ENCODE measurements around the gene SCNM1.
"Not testable (repeated sequence)": the region's sequence is repeated elsewhere in the genome, so short reads cannot be mapped to it uniquely, and the experiment has no call there.

The SCNM1 gene

GRCh38 chr1:151184211-151184610 lies 18.3 kb downstream of the SCNM1 start:
- peaks cover 4% of the 10 kb centered on the region for H3K4me1 ChIP-seq (ENCODE audit: control insufficient read depth, insufficient read depth, low read length)
- no peak overlapping the region for H3K9ac ChIP-seq (ENCODE audit: low read length)
- no peak overlapping the region for H3K4me3 ChIP-seq (ENCODE audit: low read length)
- no peaks in the 10 kb centered on the region for H3K27me3 ChIP-seq (ENCODE audit: control insufficient read depth, insufficient read depth, low read length)
- peaks cover 9% of the 10 kb centered on the region for H3K36me3 ChIP-seq (ENCODE audit: control insufficient read depth, insufficient read depth, low read length)
- no peaks in the 10 kb centered on the region for H3K9me3 ChIP-seq (ENCODE audit: control insufficient read depth, low read length)

DNA sequence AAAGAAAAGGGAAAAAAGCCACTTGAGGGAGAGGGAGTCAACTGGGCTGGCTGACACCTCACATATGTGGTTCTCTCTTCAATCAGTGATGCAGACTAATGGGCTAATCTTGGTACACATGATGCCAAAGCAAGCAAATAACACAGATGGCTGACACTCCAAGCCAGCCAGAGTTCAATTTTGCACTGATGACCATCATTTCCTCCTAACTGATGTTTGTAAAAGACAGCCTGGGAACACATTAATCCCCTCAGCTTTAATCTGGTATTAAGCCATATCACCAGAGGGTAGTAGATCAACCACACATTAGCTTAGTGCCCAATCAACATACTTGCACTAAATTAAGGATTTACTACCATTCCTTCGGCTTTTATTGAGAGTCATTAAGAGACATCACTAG lies 21.3 kb downstream of the SCNM1 start:
- no peak overlapping the region for H3K9ac ChIP-seq (ENCODE audit: low read length)
- no peak overlapping the region for H3K4me3 ChIP-seq (ENCODE audit: low read length)

DNA sequence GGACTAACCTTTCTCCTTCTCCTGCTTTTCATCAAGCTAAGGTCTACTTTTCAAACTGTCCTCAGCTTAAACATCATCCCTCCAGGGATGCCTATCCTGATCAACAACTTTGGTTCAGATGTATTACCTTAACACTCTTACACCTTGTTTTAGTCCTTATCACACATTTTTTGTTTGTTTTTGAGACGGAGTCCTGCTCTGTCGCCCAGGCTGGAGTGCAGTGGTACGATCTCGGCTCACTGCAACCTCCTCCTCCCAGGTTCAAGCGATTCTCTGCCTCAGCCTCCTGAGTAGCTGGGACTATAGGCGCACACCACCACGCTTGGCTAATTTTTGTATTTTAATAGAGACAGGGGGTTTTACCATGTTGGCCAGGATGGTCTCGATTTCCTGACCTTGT lies 22.7 kb downstream of the SCNM1 start:
- H3K9me3 ChIP-seq (ENCODE audit: control insufficient read depth, low read length); H3K27me3 ChIP-seq (ENCODE audit: control insufficient read depth, insufficient read depth, low read length); H3K4me3 ChIP-seq (ENCODE audit: low read length); H3K4me1 ChIP-seq (ENCODE audit: control insufficient read depth, insufficient read depth, low read length); H3K36me3 ChIP-seq (ENCODE audit: control insufficient read depth, insufficient read depth, low read length): not testable (repeated sequence)
- H3K9ac ChIP-seq (ENCODE audit: low read length) = peak overlapping the region; percentile 97

More for the DNA sequence above, 21.3 kb downstream of the SCNM1 start:
- H3K4me1 ChIP-seq (ENCODE audit: control insufficient read depth, insufficient read depth, low read length) = peaks cover 6% of the 10 kb centered on the region
- H3K9me3 ChIP-seq (ENCODE audit: control insufficient read depth, low read length) = no peaks in the 10 kb centered on the region
- peaks cover 9% of the 10 kb centered on the region for H3K36me3 ChIP-seq (ENCODE audit: control insufficient read depth, insufficient read depth, low read length)
- H3K27me3 ChIP-seq (ENCODE audit: control insufficient read depth, insufficient read depth, low read length) = no peaks in the 10 kb centered on the region

DNA sequence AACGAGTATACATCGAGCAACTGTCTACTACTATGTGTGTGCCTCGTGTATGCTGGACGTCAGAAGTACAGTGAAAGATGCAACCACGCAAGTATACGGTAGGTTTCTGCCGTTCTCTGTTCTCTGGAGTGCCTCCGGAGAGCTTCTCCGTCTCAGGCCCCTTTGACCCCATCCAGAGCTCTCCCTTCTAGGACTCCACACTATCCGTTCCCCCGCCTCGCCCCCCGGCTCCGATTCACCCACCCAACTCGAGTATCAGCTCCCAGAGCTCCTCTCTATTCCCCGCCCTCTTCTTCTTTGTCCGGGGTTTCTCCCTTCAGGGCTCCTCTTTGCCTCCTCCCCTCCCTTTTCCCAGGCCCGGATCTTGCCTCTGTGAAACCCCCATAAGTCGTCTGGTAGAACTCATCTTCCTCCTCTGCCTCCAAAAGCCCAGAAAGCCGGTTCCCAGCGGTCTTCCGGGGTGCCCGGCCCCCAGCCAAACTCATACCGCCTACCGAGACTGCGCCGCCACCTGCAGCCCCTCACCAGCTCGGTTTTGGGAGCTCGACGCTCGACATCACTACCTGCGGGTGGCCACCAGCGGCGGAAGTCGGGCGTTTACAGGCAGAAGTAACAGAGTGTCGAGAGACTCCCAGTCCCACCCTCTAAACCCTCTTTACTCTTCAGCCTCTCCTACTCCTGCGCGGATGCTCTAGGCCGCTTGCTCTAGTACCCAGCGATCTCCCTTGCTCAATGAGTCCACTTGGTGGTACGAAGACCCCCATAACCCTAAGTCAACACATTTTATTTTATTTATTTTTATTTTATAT lies 23.9 kb downstream of the SCNM1 start, which contains the start of gene VPS72:
TSS of gene VPS72 (minus strand) at position 561 of the 809 bp plus-strand sequence. CDS start at position 485, 76 bp downstream.
- Histone ChIP-seq H3K4me1 (ENCODE audit: control insufficient read depth, insufficient read depth, low read length) (peaks cover 6% of the 10 kb centered on the region), H3K27me3 (ENCODE audit: control insufficient read depth, insufficient read depth, low read length) (no peaks in the 10 kb centered on the region), H3K4me3 (ENCODE audit: low read length) (peak within 1 kb of the TSS; percentile 91), H3K9ac (ENCODE audit: low read length) (peak within 1 kb of the TSS; percentile 97), H3K36me3 (ENCODE audit: control insufficient read depth, insufficient read depth, low read length) (no peaks in the 10 kb centered on the region), H3K9me3 (ENCODE audit: control insufficient read depth, low read length) (no peaks in the 10 kb centered on the region)

GRCh38 chr1:151192047-151192446 lies 26.1 kb downstream of the SCNM1 start:
- Histone ChIP-seq H3K36me3 (ENCODE audit: control insufficient read depth, insufficient read depth, low read length) (no peaks in the 10 kb centered on the region), H3K4me3 (ENCODE audit: low read length) (no peak overlapping the region), H3K9me3 (ENCODE audit: control insufficient read depth, low read length) (no peaks in the 10 kb centered on the region), H3K9ac (ENCODE audit: low read length) (no peak overlapping the region), H3K4me1 (ENCODE audit: control insufficient read depth, insufficient read depth, low read length) (peaks cover 10% of the 10 kb centered on the region), H3K27me3 (ENCODE audit: control insufficient read depth, insufficient read depth, low read length) (no peaks in the 10 kb centered on the region)

DNA sequence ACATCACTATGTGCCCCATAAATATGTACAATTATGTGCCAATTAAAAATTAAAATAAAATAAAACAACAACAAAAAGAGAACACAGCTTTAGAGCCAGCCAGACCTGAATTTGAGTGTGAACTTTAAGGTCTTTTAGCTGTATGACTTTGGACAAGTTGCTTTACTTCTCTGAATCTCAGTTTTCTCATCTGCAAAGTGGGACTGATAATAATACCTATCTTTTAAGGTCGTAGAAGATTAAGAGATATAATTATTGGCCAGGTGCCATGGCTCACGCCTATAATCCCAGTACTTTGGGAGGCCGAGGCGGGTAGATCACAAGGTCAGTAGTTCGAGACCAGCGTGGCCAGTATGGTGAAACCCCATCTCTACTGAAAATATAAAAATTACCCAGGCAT lies 27.4 kb downstream of the SCNM1 start:
- Histone ChIP-seq H3K9me3 (ENCODE audit: control insufficient read depth, low read length) (no peaks in the 10 kb centered on the region), H3K9ac (ENCODE audit: low read length) (no peak overlapping the region), H3K4me3 (ENCODE audit: low read length) (no peak overlapping the region), H3K4me1 (ENCODE audit: control insufficient read depth, insufficient read depth, low read length) (peaks cover 17% of the 10 kb centered on the region), H3K36me3 (ENCODE audit: control insufficient read depth, insufficient read depth, low read length) (no peaks in the 10 kb centered on the region), H3K27me3 (ENCODE audit: control insufficient read depth, insufficient read depth, low read length) (no peaks in the 10 kb centered on the region)

DNA sequence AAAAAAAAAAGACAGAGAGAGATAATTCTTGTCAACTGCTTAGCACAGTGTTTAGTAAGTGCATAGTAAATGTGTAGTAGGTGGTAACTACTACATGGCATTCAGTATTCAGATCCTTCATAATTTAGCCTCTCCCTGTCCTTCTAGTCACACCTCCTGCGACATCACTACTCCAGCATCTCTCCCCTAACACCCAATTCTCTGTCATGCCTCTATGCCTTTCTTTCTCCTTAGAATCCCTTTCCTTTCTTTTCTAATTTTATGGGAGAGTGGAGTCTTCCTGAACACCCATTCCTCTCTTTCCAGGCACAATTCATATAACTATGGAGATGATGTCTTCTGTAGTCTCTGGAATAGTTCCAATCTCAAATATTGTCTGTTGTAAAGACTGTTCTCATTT lies 27.9 kb downstream of the SCNM1 start:
- Histone ChIP-seq H3K9me3 (ENCODE audit: control insufficient read depth, low read length) (no peaks in the 10 kb centered on the region), H3K4me3 (ENCODE audit: low read length) (no peak overlapping the region), H3K9ac (ENCODE audit: low read length) (no peak overlapping the region), H3K4me1 (ENCODE audit: control insufficient read depth, insufficient read depth, low read length) (peaks cover 16% of the 10 kb centered on the region), H3K27me3 (ENCODE audit: control insufficient read depth, insufficient read depth, low read length) (no peaks in the 10 kb centered on the region), H3K36me3 (ENCODE audit: control insufficient read depth, insufficient read depth, low read length) (no peaks in the 10 kb centered on the region)

- peak overlapping the region; percentile 61 for H3K9ac ChIP-seq (ENCODE audit: low read length)
- H3K9me3 ChIP-seq (ENCODE audit: control insufficient read depth, low read length); H3K4me3 ChIP-seq (ENCODE audit: low read length); H3K36me3 ChIP-seq (ENCODE audit: control insufficient read depth, insufficient read depth, low read length); H3K27me3 ChIP-seq (ENCODE audit: control insufficient read depth, insufficient read depth, low read length): not testable (repeated sequence)
- peaks cover 16% of the 10 kb centered on the region for H3K4me1 ChIP-seq (ENCODE audit: control insufficient read depth, insufficient read depth, low read length)
These were observed 29.1 kb downstream of the SCNM1 start for GRCh38 chr1:151194894-151195594.

DNA sequence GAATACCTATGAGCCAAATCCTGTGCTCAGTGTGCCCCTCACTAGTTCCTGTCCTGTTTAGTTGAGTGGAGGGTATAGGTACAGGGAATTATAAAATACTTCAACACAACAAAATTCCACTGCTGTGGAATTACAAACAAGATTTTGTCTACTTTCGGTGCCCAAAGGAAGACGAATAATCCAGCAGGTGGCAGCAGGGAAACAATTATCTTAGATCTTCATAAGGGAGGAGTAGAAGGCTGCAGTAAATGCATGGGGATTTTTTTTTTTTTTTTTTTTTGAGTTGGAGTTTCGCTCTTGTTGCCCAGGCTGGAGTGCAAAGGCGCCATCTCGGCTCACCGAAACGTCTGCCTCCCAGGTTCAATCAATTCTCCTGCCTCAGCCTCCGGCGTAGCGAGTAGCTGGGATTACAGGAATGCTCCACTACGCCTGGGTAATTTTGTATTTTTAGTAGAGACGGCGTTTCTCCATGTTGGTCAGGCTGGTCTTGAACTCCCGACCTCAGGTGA lies 30.4 kb downstream of the SCNM1 start:
- peaks cover 17% of the 10 kb centered on the region for H3K4me1 ChIP-seq (ENCODE audit: control insufficient read depth, insufficient read depth, low read length)
- peak overlapping the region; percentile 61 for H3K9ac ChIP-seq (ENCODE audit: low read length)
- no peaks in the 10 kb centered on the region for H3K27me3 ChIP-seq (ENCODE audit: control insufficient read depth, insufficient read depth, low read length)
- H3K9me3 ChIP-seq (ENCODE audit: control insufficient read depth, low read length) = no peaks in the 10 kb centered on the region
- H3K36me3 ChIP-seq (ENCODE audit: control insufficient read depth, insufficient read depth, low read length) = no peaks in the 10 kb centered on the region
- no peak overlapping the region for H3K4me3 ChIP-seq (ENCODE audit: low read length)

GRCh38 chr1:151197863-151198253 lies 31.9 kb downstream of the SCNM1 start:
- Histone ChIP-seq H3K9me3 (ENCODE audit: control insufficient read depth, low read length) (no peaks in the 10 kb centered on the region), H3K4me3 (ENCODE audit: low read length) (peak overlapping the region; percentile 100), H3K4me1 (ENCODE audit: control insufficient read depth, insufficient read depth, low read length) (peaks cover 17% of the 10 kb centered on the region), H3K36me3 (ENCODE audit: control insufficient read depth, insufficient read depth, low read length) (no peaks in the 10 kb centered on the region), H3K27me3 (ENCODE audit: control insufficient read depth, insufficient read depth, low read length) (no peaks in the 10 kb centered on the region), H3K9ac (ENCODE audit: low read length) (peak overlapping the region; percentile 98)

DNA sequence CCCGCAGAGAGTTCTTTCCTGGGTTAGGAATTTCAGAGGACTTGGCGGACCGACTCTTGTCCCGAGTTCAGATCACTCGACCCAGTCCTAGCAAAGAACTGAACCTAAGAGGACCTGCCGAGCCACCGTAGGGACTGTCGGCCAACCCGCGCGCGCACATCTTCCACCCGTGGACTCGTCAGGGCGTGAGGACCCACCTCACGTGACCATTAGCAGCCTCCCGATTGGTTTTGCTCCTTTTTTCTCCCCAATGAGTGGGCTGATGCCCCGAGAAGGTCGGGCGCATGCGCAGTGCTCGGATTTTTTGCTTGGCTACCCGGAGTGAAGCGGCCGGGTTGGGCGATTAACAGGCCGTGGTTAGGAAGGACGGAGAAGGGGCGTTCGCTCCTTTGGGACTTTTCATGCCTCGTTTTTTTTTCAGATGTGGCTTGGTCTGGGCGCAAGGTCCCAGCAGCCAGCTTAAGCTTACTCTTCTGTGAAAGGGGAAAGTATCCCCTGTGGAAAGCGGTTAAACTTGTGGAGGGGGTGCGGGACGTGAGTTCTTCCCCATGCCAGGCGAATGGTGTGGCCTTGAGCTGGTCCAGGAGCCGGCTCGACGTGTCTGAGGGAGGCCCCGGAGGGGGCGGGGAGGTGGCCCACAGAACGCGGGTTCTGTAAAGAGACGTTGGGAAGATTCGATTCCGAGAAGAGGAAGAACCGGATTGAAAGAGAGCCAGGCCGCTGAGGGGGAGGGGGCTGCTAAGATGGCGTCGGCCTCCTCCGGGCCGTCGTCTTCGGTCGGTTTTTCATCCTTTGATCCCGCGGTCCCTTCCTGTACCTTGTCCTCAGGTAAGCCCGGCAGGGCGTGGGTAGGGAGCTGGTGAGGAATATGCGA lies 32.5 kb downstream of the SCNM1 start, which contains the start of gene PIP5K1A:
TSS of gene PIP5K1A (plus strand) at position 299 of the 874 bp plus-strand sequence. CDS start at position 744, 445 bp downstream.
- no peaks in the 10 kb centered on the region for H3K36me3 ChIP-seq (ENCODE audit: control insufficient read depth, insufficient read depth, low read length)
- peak within 1 kb of the TSS; percentile 98 for H3K9ac ChIP-seq (ENCODE audit: low read length)
- peak within 1 kb of the TSS; percentile 100 for H3K4me3 ChIP-seq (ENCODE audit: low read length)
- peaks cover 17% of the 10 kb centered on the region for H3K4me1 ChIP-seq (ENCODE audit: control insufficient read depth, insufficient read depth, low read length)
- no peaks in the 10 kb centered on the region for H3K27me3 ChIP-seq (ENCODE audit: control insufficient read depth, insufficient read depth, low read length)
- H3K9me3 ChIP-seq (ENCODE audit: control insufficient read depth, low read length) = no peaks in the 10 kb centered on the region
